ENCODE measurements around the gene STOM. TPM values are rescaled to one million over a fixed set of nuclear protein-coding genes. Genes with fewer than 3 reads are reported as not detected.

The STOM gene
- total and polyA plus RNA-seq, 11 donors, result 125 to 239 (median 148) TPM

- H3K9me3 ChIP-seq, result no peaks in the 10 kb centered on the region
- H3K36me3 ChIP-seq, result peaks cover 0 to 99% (median 94%) of the 10 kb centered on the region in 9 donors
- 80 to 93% (median 85%) methylated on average over 5 of the region's 5 CpGs for WGBS, 4 donors
- peak overlapping the region; percentile 39 to 98 (median 93) for H3K27ac ChIP-seq
- intact Hi-C loops (cut with DNase I), result no loop called here
- DNase-seq (peak in 2 of 5 donors; percentile 21 to 33), ATAC-seq (no peak)
- H3K4me3 ChIP-seq, result no peak overlapping the region
- H3K27me3 ChIP-seq, result no peaks in the 10 kb centered on the region
- H3K4me1 ChIP-seq, result peaks cover 6 to 89% (median 67%) of the 10 kb centered on the region in 12 donors
- TF ChIP-seq CTCF (IDR thresholded peaks at IDR 0.05) (no peak), POLR2A (IDR thresholded peaks at IDR 0.05) (no peak)
These were observed 45.7 kb downstream of the STOM start for GRCh38 chr9:121324316-121324715.

- 89 to 98% (median 95%) methylated on average over 10 of the region's 10 CpGs for WGBS, 4 donors
- Histone ChIP-seq H3K27ac (peak overlapping the region in 11 of 12 donors; percentile 39 to 98 (median 93)), H3K4me1 (peaks cover 6 to 88% (median 67%) of the 10 kb centered on the region in 12 donors), H3K4me3 (no peak overlapping the region), H3K36me3 (peaks cover 0 to 99% (median 93%) of the 10 kb centered on the region in 9 donors), H3K9me3 (no peaks in the 10 kb centered on the region), H3K27me3 (no peaks in the 10 kb centered on the region)
- DNase-seq (peak in 1 of 5 donors; percentile 12), ATAC-seq (no peak)
- no peak for TF ChIP-seq CTCF (IDR thresholded peaks at IDR 0.05)
- TF ChIP-seq POLR2A (IDR thresholded peaks at IDR 0.05), result no peak
- intact Hi-C loops (cut with DNase I), result no loop called here
These were observed 46.5 kb downstream of the STOM start for GRCh38 chr9:121323449-121324151.

GRCh38 chr9:121322737-121323448 is 47.2 kb downstream of the STOM start:
- peaks cover 6 to 88% (median 70%) of the 10 kb centered on the region in 12 donors for H3K4me1 ChIP-seq
- peak overlapping the region; percentile 0 to 98 (median 88) for H3K27ac ChIP-seq
- peaks cover 0 to 99% (median 93%) of the 10 kb centered on the region in 9 donors for H3K36me3 ChIP-seq

More at GRCh38 chr9:121322737-121323448, 47.2 kb downstream of the STOM start:
- intact Hi-C loops (cut with DNase I), result no loop called here
- ATAC-seq (no peak), DNase-seq (peak in 2 of 5 donors; percentile 16 to 19)
- H3K27me3 ChIP-seq, result no peaks in the 10 kb centered on the region
- 86 to 92% (median 88%) methylated on average over 10 of the region's 10 CpGs for WGBS, 4 donors
- TF ChIP-seq POLR2A (IDR thresholded peaks at IDR 0.05), result no peak
- TF ChIP-seq CTCF (IDR thresholded peaks at IDR 0.05), result no peak
- H3K9me3 ChIP-seq, result no peaks in the 10 kb centered on the region
- no peak overlapping the region for H3K4me3 ChIP-seq
